ENCODE results near the gene TERC. TPM values are rescaled to one million over a fixed set of nuclear protein-coding genes. Genes with fewer than 3 reads are reported as not detected.

The TERC gene
- 0.50 to 1.1 TPM (median 0.69 TPM) in 3 replicates for polyA plus RNA-seq
- not detected for polyA plus RNA-seq (2011; ENCODE audit: low read depth)
- 1.0 TPM in 1 of 2 replicates, not detected in the other for polyA plus RNA-seq (2011; cell fraction: cytosol; rRNA removed)
- 2.6 and 4.9 TPM in 2 replicates for polyA plus RNA-seq (2011; cell fraction: nucleus; rRNA removed)
- 1.4 TPM in 1 of 2 replicates, not detected in the other for polyA plus RNA-seq (2012; ENCODE audit: low replicate concordance)
- 6.6 to 30.7 TPM (median 9.9 TPM) in 3 replicates for polyA minus RNA-seq
- 152 TPM for polyA minus RNA-seq (2011; cell fraction: cytosol; rRNA and poly(A)+ RNA removed)
- polyA minus RNA-seq (2011; cell fraction: nucleus; rRNA and poly(A)+ RNA removed): 86.3 and 410 TPM in 2 replicates

- peak within 1 kb of the TSS; percentile 81 for H2AFZ ChIP-seq (ENCODE audit: control insufficient read depth, low read length)
Measured at GRCh38 chr3:169764882-169765612, at the start of gene TERC. Gene TERC (minus strand): TSS chr3:169765060.

GRCh38 chr3:169813757-169814517 lies 49.1 kb upstream of the TERC start:
- Histone ChIP-seq H3K9me3 (ENCODE audit: control insufficient read depth, low read depth, low read length) (peaks cover 3% of the 10 kb centered on the region), H3K4me3 (ENCODE audit: control insufficient read depth in 2 of 3, extremely low read depth in 1 of 3, insufficient read depth in 2 of 3, low read depth in 1 of 3, low read length in 3 of 3) (no peak overlapping the region), H3K4me1 (ENCODE audit: control insufficient read depth, extremely low read depth, insufficient read depth, low read length) (peaks cover 7% of the 10 kb centered on the region), H4K20me1 (ENCODE audit: control insufficient read depth, extremely low read depth, insufficient read depth, low read length) (no peaks in the 10 kb centered on the region), H3K9me1 (ENCODE audit: control insufficient read depth, extremely low read depth, insufficient read depth, low read length) (no peaks in the 10 kb centered on the region), H3K79me2 (ENCODE audit: control insufficient read depth, insufficient read depth, low read length) (no peaks in the 10 kb centered on the region), H3K36me3 (ENCODE audit: control insufficient read depth in 2 of 2, extremely low read depth in 1 of 2, insufficient read depth in 2 of 2, low read length in 2 of 2) (no peaks in the 10 kb centered on the region), H2AFZ (ENCODE audit: control insufficient read depth, low read length) (no peak overlapping the region), H3K4me2 (ENCODE audit: control insufficient read depth, extremely low read depth, insufficient read depth, low read depth, low read length) (peak overlapping the region; percentile 36), H3K27ac (ENCODE audit: control insufficient read depth, insufficient read depth, low read length) (no peak overlapping the region), H3K9ac (ENCODE audit: control insufficient read depth, extremely low read depth, insufficient read depth, low read length) (no peak overlapping the region), H3K27me3 (ENCODE audit: control insufficient read depth, extremely low read depth, insufficient read depth, low read length) (peaks cover 5% of the 10 kb centered on the region)
- no peak for FAIRE-seq
- DNase-seq (ENCODE audit: low read depth, low spot score): no peak
- peak; percentile 35 to 44 (median 38) for TF ChIP-seq CTCF (optimal IDR thresholded peaks at IDR 0.05 in 1 of 3, IDR thresholded peaks at IDR 0.05 in 1 of 3, conservative IDR thresholded peaks at IDR 0.05 in 1 of 3; ENCODE audit: extremely low read depth in 1 of 3, insufficient read depth in 2 of 3, low read length in 3 of 3)
- no peak for TF ChIP-seq EZH2 (IDR thresholded peaks at IDR 0.05; ENCODE audit: low read length)
- dilution Hi-C loops (cut with MboI; ENCODE audit: extremely low pct_ligation_motif_present, low sequenced_read_pairs): no loop called here

More at GRCh38 chr3:169764882-169765612, at the start of gene TERC:
- peak within 1 kb of the TSS; percentile 74 to 89 (median 82) for H3K4me3 ChIP-seq (ENCODE audit: control insufficient read depth in 2 of 3, extremely low read depth in 1 of 3, insufficient read depth in 2 of 3, low read depth in 1 of 3, low read length in 3 of 3)
- H3K36me3 ChIP-seq (ENCODE audit: control insufficient read depth in 2 of 2, extremely low read depth in 1 of 2, insufficient read depth in 2 of 2, low read length in 2 of 2): no peaks in the 10 kb centered on the region
- DNase-seq (ENCODE audit: low read depth, low spot score) (peak; percentile 21), FAIRE-seq (no peak)
- H3K27ac ChIP-seq (ENCODE audit: control insufficient read depth, insufficient read depth, low read length): peak within 1 kb of the TSS; percentile 87
- H4K20me1 ChIP-seq (ENCODE audit: control insufficient read depth, extremely low read depth, insufficient read depth, low read length): no peaks in the 10 kb centered on the region
- dilution Hi-C loops (cut with MboI; ENCODE audit: extremely low pct_ligation_motif_present, low sequenced_read_pairs): no loop called here
- peaks cover 3% of the 10 kb centered on the region for H3K4me1 ChIP-seq (ENCODE audit: control insufficient read depth, extremely low read depth, insufficient read depth, low read length)
- TF ChIP-seq CTCF (optimal IDR thresholded peaks at IDR 0.05 in 1 of 3, IDR thresholded peaks at IDR 0.05 in 1 of 3, conservative IDR thresholded peaks at IDR 0.05 in 1 of 3; ENCODE audit: extremely low read depth in 1 of 3, insufficient read depth in 2 of 3, low read length in 3 of 3) (no peak), EZH2 (IDR thresholded peaks at IDR 0.05; ENCODE audit: low read length) (no peak)
- peak within 1 kb of the TSS; percentile 95 for H3K4me2 ChIP-seq (ENCODE audit: control insufficient read depth, extremely low read depth, insufficient read depth, low read depth, low read length)
- H3K27me3 ChIP-seq (ENCODE audit: control insufficient read depth, extremely low read depth, insufficient read depth, low read length): no peaks in the 10 kb centered on the region
- no peaks in the 10 kb centered on the region for H3K9me1 ChIP-seq (ENCODE audit: control insufficient read depth, extremely low read depth, insufficient read depth, low read length)
- H3K79me2 ChIP-seq (ENCODE audit: control insufficient read depth, insufficient read depth, low read length): no peaks in the 10 kb centered on the region
- peaks cover 2% of the 10 kb centered on the region for H3K9me3 ChIP-seq (ENCODE audit: control insufficient read depth, low read depth, low read length)
- H3K9ac ChIP-seq (ENCODE audit: control insufficient read depth, extremely low read depth, insufficient read depth, low read length): peak within 1 kb of the TSS; percentile 95
